Endothelial cell of umbilical vein (primary cell): ENCODE measurements around the gene CLDN11.

Experiments used
- CTCF ChIP-seq, 2 donors: IDR thresholded peaks; 1 replicate in 1 of 2; 2 replicates in 1 of 2; pipeline ENCODE4 v1.5.1; 2011; ENCODE audit warnings: low read length in 2 of 2, mild to moderate bottlenecking in 2 of 2, moderate library complexity in 2 of 2, control low read depth in 1 of 2, inconsistent platforms in 1 of 2, low read depth in 1 of 2; ENCODE audit not compliant: insufficient read depth in 1 of 2; ENCODE audit errors: extremely low read depth in 1 of 2
- MAX ChIP-seq: IDR thresholded peaks from 2 replicates; pipeline ENCODE4 v1.6.1; 2011; ENCODE audit not compliant: insufficient read depth, insufficient read length
- MYC ChIP-seq: IDR thresholded peaks from one replicate; pipeline ENCODE4 v1.6.1; 2011; ENCODE audit warnings: mild to moderate bottlenecking, low read depth, low read length
- POLR2AphosphoS5 ChIP-seq: IDR thresholded peaks from 2 replicates; pipeline ENCODE4 v1.6.1; 2012; ENCODE audit warnings: low read depth, mild to moderate bottlenecking, control low read depth, low read length, moderate library complexity; ENCODE audit not compliant: insufficient read depth

- no peak for TF ChIP-seq MAX
- no peak for TF ChIP-seq CTCF (IDR thresholded peaks at IDR 0.05; ENCODE audit: extremely low read depth in 1 of 2, insufficient read depth in 1 of 2, low read depth in 1 of 2, low read length in 2 of 2)
- no peak for TF ChIP-seq MYC
- peak; percentile 54 for TF ChIP-seq POLR2AphosphoS5
These were observed 1.7 kb downstream of the CLDN11 start for GRCh38 chr3:170420307-170420821.
